CD8-positive, alpha-beta memory T cell (primary cell): ENCODE results near the gene AP1AR. TPM values are rescaled to one million over a fixed set of nuclear protein-coding genes. Genes with fewer than 3 reads are reported as not detected.

ENCODE experiments used
- CTCF ChIA-PET: fragments of 350-600 bp; sonication (Branson Sonifier 250); formaldehyde crosslinking; loops from one replicate; lab custom pipeline; 2021; ENCODE audit warnings: antibody characterized with exemption; lab: Charles Lee
- POLR2A ChIA-PET: fragments of 350-600 bp; sonication (Branson Sonifier 250); formaldehyde crosslinking; loops from one replicate; lab custom pipeline; 2021; ENCODE audit warnings: antibody characterized with exemption; lab: Charles Lee
- DNase-seq, 5 donors: peaks; one replicate each; pipeline versions ENCODE4 v3.0.0 to v3.0.0-alpha.2; 2020 to 2022; ENCODE audit warnings: mixed read lengths in 1 of 5
- H3K27ac ChIP-seq: one replicate; pipeline ENCODE4 v1.7.0; 2013; ENCODE audit warnings: low read depth, mild to moderate bottlenecking, low read length, moderate library complexity
- H3K27me3 ChIP-seq: 2 replicates; pipeline ENCODE4 v1.7.0; 2013; ENCODE audit warnings: low read length, mild to moderate bottlenecking; ENCODE audit not compliant: insufficient read depth, poor library complexity, severe bottlenecking
- H3K36me3 ChIP-seq: 2 replicates; pipeline ENCODE4 v1.7.0; 2013; ENCODE audit warnings: mild to moderate bottlenecking, low read length, moderate library complexity; ENCODE audit not compliant: insufficient read depth
- H3K4me1 ChIP-seq: 2 replicates; pipeline ENCODE4 v1.7.0; 2013; ENCODE audit warnings: mild to moderate bottlenecking, low read length, moderate library complexity; ENCODE audit not compliant: insufficient read depth
- H3K4me3 ChIP-seq: 2 replicates; pipeline ENCODE4 v1.7.0; 2013; ENCODE audit warnings: mild to moderate bottlenecking, low read length
- H3K9me3 ChIP-seq: 2 replicates; pipeline ENCODE4 v1.7.0; 2013; ENCODE audit warnings: mild to moderate bottlenecking, low read length
- H3K27ac Mint-ChIP-seq, 8 donors: one replicate each; pipeline ENCODE4 v1.8.0; 2020 to 2021; ENCODE audit warnings: mixed read lengths in 8 of 8, mild to moderate bottlenecking in 6 of 8, inconsistent platforms in 3 of 8, moderate library complexity in 3 of 8
- H3K27me3 Mint-ChIP-seq, 2 donors: one replicate each; pipeline ENCODE4 v1.8.0; 2020 to 2021; ENCODE audit warnings: mixed read lengths in 2 of 2, mild to moderate bottlenecking in 1 of 2, moderate library complexity in 1 of 2
- H3K36me3 Mint-ChIP-seq, 3 donors: one replicate each; pipeline ENCODE4 v1.8.0; 2020 to 2021; ENCODE audit warnings: mixed read lengths in 3 of 3, inconsistent platforms in 1 of 3, mild to moderate bottlenecking in 1 of 3
- H3K4me1 Mint-ChIP-seq, 3 donors: one replicate each; pipeline ENCODE4 v1.8.0; 2020 to 2021; ENCODE audit warnings: mixed read lengths in 3 of 3, inconsistent platforms in 1 of 3, mild to moderate bottlenecking in 1 of 3
- H3K4me3 Mint-ChIP-seq, 7 donors: one replicate each; pipeline ENCODE4 v1.8.0; 2020 to 2021; ENCODE audit warnings: mixed read lengths in 7 of 7, mild to moderate bottlenecking in 6 of 7, moderate library complexity in 4 of 7, inconsistent platforms in 2 of 7
- H3K9me3 Mint-ChIP-seq, 5 donors: one replicate each; pipeline ENCODE4 v1.8.0; 2020 to 2022; ENCODE audit warnings: mixed read lengths in 5 of 5, mild to moderate bottlenecking in 3 of 5, moderate library complexity in 2 of 5, inconsistent platforms in 1 of 5
- polyA plus RNA-seq: library from polyadenylated mRNA; unstranded; fragments of 300-500 nt; fragmentation: Illumina TruSeq; gene quantifications from one replicate; pipeline ENCODE4 v1.2.3, GENCODE V29; 2021
- total RNA-seq, 2 experiments: library from RNA; stranded (reverse); gene quantifications; one replicate each; pipeline ENCODE4 v1.2.3, GENCODE V29; 2021

AP1AR gene
- total and polyA plus RNA-seq, 3 experiments from 2014 or later = 23.2 to 27.5 (median 27.1) TPM

GRCh38 chr4:112253382-112254000, 21.9 kb downstream of the AP1AR start:
- H3K4me1 Mint-ChIP-seq = peaks cover 2 to 10% (median 9%) of the 10 kb centered on the region in 3 donors
- H3K9me3 Mint-ChIP-seq = no peaks in the 10 kb centered on the region
- no peaks in the 10 kb centered on the region for H3K27me3 ChIP-seq
- no peak for DNase-seq
- H3K4me1 ChIP-seq = no peaks in the 10 kb centered on the region
- POLR2A ChIA-PET = no interaction called here
- H3K27me3 Mint-ChIP-seq = no peaks in the 10 kb centered on the region
- H3K4me3 Mint-ChIP-seq = no peak overlapping the region
- CTCF ChIA-PET = no interaction called here
- peak overlapping the region in 2 of 8 donors; percentile 32 to 44 for H3K27ac Mint-ChIP-seq
- H3K4me3 ChIP-seq = no peak overlapping the region
- no peaks in the 10 kb centered on the region for H3K36me3 ChIP-seq
- no peaks in the 10 kb centered on the region for H3K9me3 ChIP-seq
- peaks cover 0 to 13% (median 1%) of the 10 kb centered on the region in 3 donors for H3K36me3 Mint-ChIP-seq
- no peak overlapping the region for H3K27ac ChIP-seq

GRCh38 chr4:112257098-112257497, 25.5 kb downstream of the AP1AR start:
- H3K27ac ChIP-seq = no peak overlapping the region
- no peaks in the 10 kb centered on the region for H3K27me3 ChIP-seq
- peaks cover 0 to 20% (median 1%) of the 10 kb centered on the region in 3 donors for H3K36me3 Mint-ChIP-seq
- no peaks in the 10 kb centered on the region for H3K9me3 ChIP-seq
- no peak overlapping the region for H3K4me3 ChIP-seq
- CTCF ChIA-PET = interaction anchor here (0.7 to 1.3 kb wide), 2 partner anchors 11 to 266 kb away, joined by 3 read pairs; no protein-coding TSS in a partner anchor
- H3K4me1 Mint-ChIP-seq = no peaks in the 10 kb centered on the region
- H3K27ac Mint-ChIP-seq = peak overlapping the region in 1 of 8 donors; percentile 57
- DNase-seq = no peak
- POLR2A ChIA-PET = no interaction called here
- H3K27me3 Mint-ChIP-seq = no peaks in the 10 kb centered on the region
- no peaks in the 10 kb centered on the region for H3K4me1 ChIP-seq
- H3K9me3 Mint-ChIP-seq = no peaks in the 10 kb centered on the region
- H3K36me3 ChIP-seq = no peaks in the 10 kb centered on the region
- no peak overlapping the region for H3K4me3 Mint-ChIP-seq

GRCh38 chr4:112266823-112267222, 35.2 kb downstream of the AP1AR start:
- Histone ChIP-seq H3K4me1 (no peaks in the 10 kb centered on the region), H3K9me3 (no peaks in the 10 kb centered on the region), H3K36me3 (no peaks in the 10 kb centered on the region), H3K27me3 (no peaks in the 10 kb centered on the region), H3K27ac (no peak overlapping the region), H3K4me3 (no peak overlapping the region)
- no peak overlapping the region for H3K27ac Mint-ChIP-seq
- ChIA-PET POLR2A (no interaction called here), CTCF (interaction anchor here (0.8 to 1.9 kb wide), 7 partner anchors 10 to 58 kb away, joined by 3 to 8 read pairs (median 3); partner anchors contain the start of gene TIFA)
- H3K4me1 Mint-ChIP-seq = peaks cover 6 to 18% (median 8%) of the 10 kb centered on the region in 3 donors
- DNase-seq = no peak
- no peaks in the 10 kb centered on the region for H3K27me3 Mint-ChIP-seq
- no peak overlapping the region for H3K4me3 Mint-ChIP-seq
- H3K9me3 Mint-ChIP-seq = no peaks in the 10 kb centered on the region
- H3K36me3 Mint-ChIP-seq = peaks cover 0 to 13% (median 2%) of the 10 kb centered on the region in 3 donors

GRCh38 chr4:112270051-112270450, 38.5 kb downstream of the AP1AR start:
- POLR2A ChIA-PET = no interaction called here
- Mint-ChIP-seq H3K27ac (peak overlapping the region in 2 of 8 donors; percentile 7 to 76), H3K27me3 (no peaks in the 10 kb centered on the region), H3K9me3 (no peaks in the 10 kb centered on the region), H3K36me3 (peaks cover 0 to 7% (median 4%) of the 10 kb centered on the region in 3 donors), H3K4me1 (peaks cover 24 to 50% (median 27%) of the 10 kb centered on the region in 3 donors), H3K4me3 (no peak overlapping the region)
- H3K4me1 ChIP-seq = no peaks in the 10 kb centered on the region
- H3K9me3 ChIP-seq = no peaks in the 10 kb centered on the region
- no peak overlapping the region for H3K4me3 ChIP-seq
- no peak for DNase-seq
- H3K27ac ChIP-seq = no peak overlapping the region
- CTCF ChIA-PET = no interaction called here
- no peaks in the 10 kb centered on the region for H3K36me3 ChIP-seq
- no peaks in the 10 kb centered on the region for H3K27me3 ChIP-seq

GRCh38 chr4:112270640-112271421, 39.2 kb downstream of the AP1AR start:
- H3K27ac ChIP-seq = no peak overlapping the region
- H3K36me3 ChIP-seq = no peaks in the 10 kb centered on the region
- H3K27ac Mint-ChIP-seq = peak overlapping the region in 4 of 8 donors; percentile 7 to 76 (median 40)
- H3K36me3 Mint-ChIP-seq = peaks cover 0 to 11% (median 4%) of the 10 kb centered on the region in 3 donors
- no peaks in the 10 kb centered on the region for H3K4me1 ChIP-seq
- no peaks in the 10 kb centered on the region for H3K9me3 Mint-ChIP-seq
- POLR2A ChIA-PET = no interaction called here
- no peak for DNase-seq
- no peaks in the 10 kb centered on the region for H3K27me3 ChIP-seq
- H3K4me3 Mint-ChIP-seq = no peak overlapping the region
- no peak overlapping the region for H3K4me3 ChIP-seq
- H3K27me3 Mint-ChIP-seq = no peaks in the 10 kb centered on the region
- peaks cover 32 to 56% (median 32%) of the 10 kb centered on the region in 3 donors for H3K4me1 Mint-ChIP-seq
- CTCF ChIA-PET = interaction anchor here (1.7 to 1.8 kb wide), 2 partner anchors 11 to 15 kb away, joined by 4 to 10 read pairs; partner anchors contain the start of gene TIFA
- H3K9me3 ChIP-seq = no peaks in the 10 kb centered on the region

- POLR2A ChIA-PET = interaction anchor here (0.8 kb wide), 1 partner anchor 15 kb away, joined by 3 read pairs; no protein-coding TSS in a partner anchor
- no peak overlapping the region for H3K4me3 ChIP-seq
Measured at GRCh38 chr4:112272292-112272691, 40.7 kb downstream of the AP1AR start.

GRCh38 chr4:112274959-112275358, 43.4 kb downstream of the AP1AR start:
- peak overlapping the region in 2 of 8 donors; percentile 6 to 12 for H3K27ac Mint-ChIP-seq
- DNase-seq = no peak
- Histone ChIP-seq H3K27ac (no peak overlapping the region), H3K4me3 (no peak overlapping the region), H3K27me3 (no peaks in the 10 kb centered on the region), H3K4me1 (peaks cover 8% of the 10 kb centered on the region), H3K36me3 (no peaks in the 10 kb centered on the region), H3K9me3 (no peaks in the 10 kb centered on the region)
- H3K4me3 Mint-ChIP-seq = no peak overlapping the region
- no peaks in the 10 kb centered on the region for H3K9me3 Mint-ChIP-seq
- CTCF ChIA-PET = no interaction called here
- H3K36me3 Mint-ChIP-seq = peaks cover 0 to 28% (median 14%) of the 10 kb centered on the region in 3 donors
- H3K27me3 Mint-ChIP-seq = no peaks in the 10 kb centered on the region
- peaks cover 59 to 86% (median 59%) of the 10 kb centered on the region in 3 donors for H3K4me1 Mint-ChIP-seq
- POLR2A ChIA-PET = interaction anchor here (0.5 to 2.8 kb wide), 2 partner anchors 11 to 12 kb away, joined by 3 to 20 read pairs; partner anchors contain the start of gene TIFA

More at GRCh38 chr4:112272292-112272691, 40.7 kb downstream of the AP1AR start:
- no peaks in the 10 kb centered on the region for H3K4me1 ChIP-seq
- Mint-ChIP-seq H3K4me3 (no peak overlapping the region), H3K36me3 (peaks cover 0 to 20% (median 9%) of the 10 kb centered on the region in 3 donors), H3K27ac (peak overlapping the region in 3 of 8 donors; percentile 9 to 80 (median 21)), H3K27me3 (no peaks in the 10 kb centered on the region), H3K4me1 (peaks cover 38 to 63% (median 40%) of the 10 kb centered on the region in 3 donors), H3K9me3 (no peaks in the 10 kb centered on the region)
- DNase-seq = no peak
- H3K9me3 ChIP-seq = no peaks in the 10 kb centered on the region
- H3K27ac ChIP-seq = no peak overlapping the region
- H3K36me3 ChIP-seq = no peaks in the 10 kb centered on the region
- no peaks in the 10 kb centered on the region for H3K27me3 ChIP-seq
- CTCF ChIA-PET = interaction anchor here (0.7 to 1.8 kb wide), 3 partner anchors 9 to 22 kb away, joined by 3 to 10 read pairs (median 4); partner anchors contain the start of gene TIFA
